ENCODE results near the gene TRPV3. TPM values are rescaled to one million over a fixed set of nuclear protein-coding genes. Genes with fewer than 3 reads are reported as not detected.
"Not testable (repeated sequence)": the region's sequence is repeated elsewhere in the genome, so short reads cannot be mapped to it uniquely, and the experiment has no call there.

The TRPV3 gene
- polyA plus RNA-seq, 4 donors: 0.64 to 1.7 (median 1.3) TPM

- no peak for DNase-seq (ENCODE audit: low read depth in 4 of 4, low spot score in 2 of 4)
Observed at GRCh38 chr17:3485481-3486068, 72.0 kb downstream of the TRPV3 start.

- no peak for DNase-seq (ENCODE audit: low read depth in 4 of 4, low spot score in 2 of 4)
Observed at GRCh38 chr17:3482852-3483251, 74.8 kb downstream of the TRPV3 start.

- no peak for DNase-seq (ENCODE audit: low read depth in 4 of 4, low spot score in 2 of 4)
Observed at GRCh38 chr17:3479988-3480387, 77.6 kb downstream of the TRPV3 start.

GRCh38 chr17:3475812-3476610 is 81.6 kb downstream of the TRPV3 start, which contains the start of gene ASPA:
ASPA (plus strand) TSS chr17:3475997; CDS start chr17:3476160, 163 bp downstream.
- peak in 1 of 4 donors; percentile 16 for DNase-seq (ENCODE audit: low read depth in 4 of 4, low spot score in 2 of 4)

DNA sequence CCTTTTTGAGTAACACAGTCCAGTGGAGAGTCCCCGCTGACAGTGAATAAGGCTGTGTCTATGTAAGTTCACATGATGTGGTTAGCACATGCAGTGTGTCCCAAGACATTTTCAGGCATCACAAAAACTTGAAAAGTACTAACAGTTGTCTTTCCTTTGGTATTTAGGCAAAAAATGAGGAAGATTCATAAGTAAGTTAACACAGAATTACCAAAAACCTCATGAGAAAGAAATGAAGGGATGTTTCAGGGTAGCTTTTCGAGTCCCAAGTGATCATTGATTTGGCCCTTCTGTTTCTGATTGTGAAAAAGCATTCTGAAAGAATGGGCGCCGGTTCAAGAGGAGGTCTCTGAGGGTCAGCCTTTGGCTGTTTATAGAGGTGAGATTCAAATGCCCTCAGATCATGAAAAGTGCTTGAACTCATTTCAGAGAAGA is 82.3 kb downstream of the TRPV3 start:
- DNase-seq (ENCODE audit: low read depth in 4 of 4, low spot score in 2 of 4): no peak

- peak in 1 of 4 donors; percentile 8 for DNase-seq (ENCODE audit: low read depth in 4 of 4, low spot score in 2 of 4)
Observed at GRCh38 chr17:3474212-3474611, 83.4 kb downstream of the TRPV3 start.

- DNase-seq (ENCODE audit: low read depth in 4 of 4, low spot score in 2 of 4): no peak
Observed at GRCh38 chr17:3472137-3472536, 85.5 kb downstream of the TRPV3 start.

DNA sequence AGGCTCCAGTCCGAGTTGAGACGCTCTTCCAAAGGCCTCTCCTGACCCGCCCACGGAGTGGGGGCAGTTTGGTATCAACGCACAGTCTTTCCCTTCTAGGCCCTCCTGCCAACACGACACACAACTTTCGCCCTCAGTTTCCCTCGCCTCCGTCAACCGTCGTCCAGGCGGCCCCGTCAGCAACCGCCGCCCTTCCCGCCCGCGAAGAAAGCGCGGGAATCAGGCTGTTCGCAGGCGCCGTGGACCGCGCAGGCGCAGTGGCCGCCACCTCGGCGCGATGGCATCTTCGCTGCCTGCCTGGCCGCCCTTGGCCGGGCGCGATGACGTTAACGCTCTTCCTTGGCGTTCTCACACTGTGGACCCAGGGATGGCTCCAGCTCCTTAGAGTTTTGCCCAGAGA is 86.0 kb downstream of the TRPV3 start, which contains the start of gene SPATA22:
SPATA22 (minus strand) TSS at position 221 of the 400 bp plus-strand sequence. CDS start 2,494 bp downstream, outside the sequence.
- DNase-seq (ENCODE audit: low read depth in 4 of 4, low spot score in 2 of 4): no peak

DNA sequence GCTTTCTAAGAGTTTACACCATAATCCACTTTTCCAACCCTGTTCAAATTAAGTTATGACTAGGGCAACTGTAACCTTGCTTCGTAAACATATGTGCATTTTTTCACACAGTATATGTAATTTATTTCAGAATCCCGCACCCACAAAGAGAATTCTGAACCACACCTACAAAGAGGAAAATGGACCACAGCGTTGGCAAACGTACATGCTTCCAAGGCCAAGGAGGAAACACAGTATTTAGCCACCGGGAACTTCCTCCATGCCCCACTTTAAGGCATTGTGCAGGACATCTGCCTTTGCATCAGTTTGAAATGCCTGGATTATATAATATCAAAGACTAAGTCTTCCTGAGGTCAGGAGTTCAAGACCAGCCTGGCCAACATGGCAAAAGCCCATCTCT is 88.1 kb downstream of the TRPV3 start:
- DNase-seq (ENCODE audit: low read depth in 4 of 4, low spot score in 2 of 4): no peak

GRCh38 chr17:3466355-3466754 is 91.3 kb downstream of the TRPV3 start:
- DNase-seq (ENCODE audit: low read depth in 4 of 4, low spot score in 2 of 4): not testable (repeated sequence)

Other genes starting within 250 kb of the TRPV3 start
- gene OR3A2, start 171.5 kb downstream of the TRPV3 start, polyA plus RNA-seq (ENCODE audit: insufficient read length in 4 of 4): under 1 TPM; 0.16 to 0.81 (median 0.49) TPM
- under 1 TPM in 2 of 4 donors, not detected in 2; 0.10 to 0.13 TPM for gene OR1E1, start 159.4 kb downstream of the TRPV3 start, polyA plus RNA-seq (ENCODE audit: insufficient read length in 4 of 4)
- under 1 TPM; 0.05 to 0.25 (median 0.12) TPM for gene OR3A3, start 146.4 kb downstream of the TRPV3 start, polyA plus RNA-seq (ENCODE audit: insufficient read length in 4 of 4)
- gene OR1E2, start 124.0 kb downstream of the TRPV3 start, polyA plus RNA-seq (ENCODE audit: insufficient read length in 4 of 4): not detected
- gene SPATA22, start 86.0 kb downstream of the TRPV3 start, polyA plus RNA-seq (ENCODE audit: insufficient read length in 4 of 4): 1 to 10 TPM in 2 of 4 donors, not detected in 2; 1.4 to 2.4 TPM
- 10 to 100 TPM; 20.4 to 32.9 (median 30.2) TPM for gene ASPA, start 81.8 kb downstream of the TRPV3 start, polyA plus RNA-seq (ENCODE audit: insufficient read length in 4 of 4)
- 10 to 100 TPM in 2 of 4 donors, 1 to 10 TPM in 2; 6.0 to 12.9 (median 9.7) TPM for gene TRPV1, start 51.6 kb upstream of the TRPV3 start, polyA plus RNA-seq (ENCODE audit: insufficient read length in 4 of 4)
- gene SHPK, start 78.4 kb upstream of the TRPV3 start, polyA plus RNA-seq (ENCODE audit: insufficient read length in 4 of 4): 10 to 100 TPM; 12.6 to 19.1 (median 18.2) TPM
- 10 to 100 TPM; 19.9 to 24.8 (median 21.9) TPM for gene CTNS, start 78.9 kb upstream of the TRPV3 start, polyA plus RNA-seq (ENCODE audit: insufficient read length in 4 of 4)
- 100 to 1,000 TPM in 3 of 4 donors, 10 to 100 TPM in 1; 85.1 to 132 (median 104) TPM for gene TAX1BP3, start 110.8 kb upstream of the TRPV3 start, polyA plus RNA-seq (ENCODE audit: insufficient read length in 4 of 4)
- 10 to 100 TPM; 24.3 to 42.5 (median 33.2) TPM for gene EMC6, start 111.0 kb upstream of the TRPV3 start, polyA plus RNA-seq (ENCODE audit: insufficient read length in 4 of 4)
- 1 to 10 TPM in 3 of 4 donors, under 1 TPM in 1; 0.76 to 1.8 (median 1.6) TPM for gene P2RX5, start 138.3 kb upstream of the TRPV3 start, polyA plus RNA-seq (ENCODE audit: insufficient read length in 4 of 4)
- 1 to 10 TPM; 2.8 to 3.7 (median 3.1) TPM for gene HASPIN, start 166.1 kb upstream of the TRPV3 start, polyA plus RNA-seq (ENCODE audit: insufficient read length in 4 of 4)
- 10 to 100 TPM; 38.7 to 43.1 (median 40.4) TPM for gene ITGAE, start 243.4 kb upstream of the TRPV3 start, polyA plus RNA-seq (ENCODE audit: insufficient read length in 4 of 4)

Measured in left renal cortex interstitium (tissue), 4 donors.